SK-N-SH treated with all-trans-retinoic acid at 6 μM for 48 hours (cell line): ENCODE results near the gene HS6ST3.

Experiments used
- ATAC-seq: fragments of 200-7000 bp; cut with Tn5 transposase; 3 replicates; pipeline ENCODE4 v1.9.1; 2020; ENCODE audit warnings: mild to moderate bottlenecking, moderate library complexity
- ARNTL ChIP-seq: fragments of 450-650 bp; formaldehyde crosslinking; IDR thresholded peaks from 2 replicates; pipeline ENCODE4 v1.5.0; 2020; ENCODE audit warnings: low read depth, mild to moderate bottlenecking, moderate library complexity, borderline replicate concordance
- BACH2 ChIP-seq: fragments of 250-450 bp; sonication (Bioruptor Pico); IDR thresholded peaks from 2 replicates; pipeline ENCODE4 v1.9.0; 2021; ENCODE audit warnings: mild to moderate bottlenecking, borderline replicate concordance
- CSDC2 ChIP-seq: fragments of 250-450 bp; sonication (Bioruptor Pico); IDR thresholded peaks from 2 replicates; pipeline ENCODE4 v1.5.0; 2020; ENCODE audit warnings: mild to moderate bottlenecking, moderate library complexity
- ESRRG ChIP-seq: fragments of 250-450 bp; sonication (Bioruptor Pico); IDR thresholded peaks from 2 replicates; pipeline ENCODE4 v1.6.1; 2021; ENCODE audit warnings: mild to moderate bottlenecking
- GLIS3 ChIP-seq: fragments of 250-450 bp; sonication (Bioruptor Pico); IDR thresholded peaks from 2 replicates; pipeline ENCODE4 v1.5.0; 2020; ENCODE audit warnings: mild to moderate bottlenecking, moderate library complexity
- OSR1 ChIP-seq: fragments of 250-450 bp; sonication (Bioruptor Pico); IDR thresholded peaks from 2 replicates; pipeline ENCODE4 v1.8.0; 2022; ENCODE audit warnings: moderate library complexity, mild to moderate bottlenecking, inconsistent platforms
- PPARA ChIP-seq: fragments of 250-450 bp; sonication (Bioruptor Pico); IDR thresholded peaks from 2 replicates; pipeline ENCODE4 v1.5.0; 2020; ENCODE audit warnings: mild to moderate bottlenecking, borderline replicate concordance
- RARB ChIP-seq: fragments of 250-450 bp; sonication (Bioruptor Pico); IDR thresholded peaks from 2 replicates; pipeline ENCODE4 v1.8.0; 2021; ENCODE audit warnings: mild to moderate bottlenecking, moderate library complexity
- TCF4 ChIP-seq: fragments of 250-450 bp; sonication (Bioruptor Pico); IDR thresholded peaks from 2 replicates; pipeline ENCODE4 v1.8.0; 2021; ENCODE audit warnings: mild to moderate bottlenecking, moderate library complexity, borderline replicate concordance
- TOX ChIP-seq: fragments of 250-450 bp; sonication (Bioruptor Pico); IDR thresholded peaks from 2 replicates; pipeline ENCODE4 v1.8.0; 2021; ENCODE audit warnings: mild to moderate bottlenecking, moderate library complexity, borderline replicate concordance
- ZC3H10 ChIP-seq: fragments of 250-450 bp; sonication (Bioruptor Pico); IDR thresholded peaks from 2 replicates; pipeline ENCODE4 v1.5.1; 2021; ENCODE audit warnings: mild to moderate bottlenecking, moderate library complexity
- ZFP3 ChIP-seq: fragments of 250-450 bp; sonication (Bioruptor Pico); IDR thresholded peaks from 2 replicates; pipeline ENCODE4 v1.5.0; 2020; ENCODE audit warnings: mild to moderate bottlenecking, moderate library complexity
- ZFP30 ChIP-seq: fragments of 450-650 bp; formaldehyde crosslinking; IDR thresholded peaks from 2 replicates; pipeline ENCODE4 v1.5.0; 2022; ENCODE audit warnings: mild to moderate bottlenecking, moderate library complexity
- ZNF565 ChIP-seq: fragments of 450-650 bp; formaldehyde crosslinking; conservative IDR thresholded peaks from 2 replicates; pipeline ENCODE4 v1.5.0; 2020; ENCODE audit warnings: low read depth, mild to moderate bottlenecking, moderate library complexity
- ZNF70 ChIP-seq: fragments of 450-650 bp; formaldehyde crosslinking; IDR thresholded peaks from 2 replicates; pipeline ENCODE4 v1.5.0; 2020; ENCODE audit warnings: mild to moderate bottlenecking, moderate library complexity
- TF ChIP-seq, protein P1 (sequence below): fragments of 250-450 bp; sonication (Bioruptor Pico); IDR thresholded peaks from 2 replicates; pipeline ENCODE4 v1.5.0; 2020; ENCODE audit warnings: mild to moderate bottlenecking, moderate library complexity
- TF ChIP-seq, protein P2 (sequence below): fragments of 250-450 bp; sonication (Bioruptor Pico); IDR thresholded peaks from 2 replicates; pipeline ENCODE4 v1.5.1; 2021; ENCODE audit warnings: mild to moderate bottlenecking, moderate library complexity
- TF ChIP-seq, protein P3 (sequence below): fragments of 250-450 bp; sonication (Bioruptor Pico); IDR thresholded peaks from 2 replicates; pipeline ENCODE4 v1.5.1; 2020; ENCODE audit warnings: low read depth, mild to moderate bottlenecking, moderate library complexity
- TF ChIP-seq, protein P4 (sequence below): fragments of 250-450 bp; sonication (Bioruptor Pico); IDR thresholded peaks from 2 replicates; pipeline ENCODE4 v1.8.0; 2020; ENCODE audit warnings: mild to moderate bottlenecking, moderate library complexity, borderline replicate concordance
- TF ChIP-seq, protein P5 (sequence below): fragments of 250-450 bp; sonication (Bioruptor Pico); IDR thresholded peaks from 2 replicates; pipeline ENCODE4 v1.8.0; 2021; ENCODE audit warnings: low read depth, mild to moderate bottlenecking, moderate library complexity, borderline replicate concordance

Gene HS6ST3

DNA sequence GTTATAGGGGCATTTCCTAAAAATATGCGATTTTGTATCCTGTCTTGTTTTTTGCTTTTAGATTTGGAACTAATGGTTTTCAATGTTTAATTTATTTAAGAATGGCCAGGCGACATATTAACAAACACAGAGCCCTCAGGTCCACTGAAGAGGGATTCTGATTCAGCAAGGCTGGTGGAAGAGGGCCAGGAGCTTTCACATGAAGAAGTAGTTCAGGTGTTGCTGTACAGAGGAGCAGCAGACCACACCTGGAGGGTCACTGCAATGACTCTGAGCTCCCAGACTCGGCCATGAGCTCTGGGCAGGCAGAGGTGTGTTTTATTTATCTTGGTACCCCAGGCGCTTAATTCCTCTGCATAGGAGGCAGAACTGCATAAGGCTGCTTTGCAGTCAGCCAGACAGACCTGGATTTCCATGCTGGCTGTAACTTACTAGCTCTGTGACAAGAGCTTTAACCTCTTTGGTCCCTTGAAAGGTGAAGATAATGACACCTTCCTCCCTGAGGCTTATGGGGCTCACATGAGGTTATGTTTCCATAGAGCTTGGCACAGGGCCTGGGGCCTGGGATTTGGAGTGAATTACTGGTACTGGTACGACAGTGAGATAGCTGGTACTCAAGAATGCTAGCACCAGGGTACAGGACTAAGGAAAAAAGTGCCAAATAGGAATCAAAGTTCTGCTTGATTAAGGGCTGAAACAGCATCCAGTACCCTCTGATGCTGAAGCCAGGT lies 719.6 kb downstream of the HS6ST3 start:
- no peak for ATAC-seq
- no peak for TF ChIP-seq BACH2 (CRISPR knock-in tag)
- TF ChIP-seq, protein P1, sequence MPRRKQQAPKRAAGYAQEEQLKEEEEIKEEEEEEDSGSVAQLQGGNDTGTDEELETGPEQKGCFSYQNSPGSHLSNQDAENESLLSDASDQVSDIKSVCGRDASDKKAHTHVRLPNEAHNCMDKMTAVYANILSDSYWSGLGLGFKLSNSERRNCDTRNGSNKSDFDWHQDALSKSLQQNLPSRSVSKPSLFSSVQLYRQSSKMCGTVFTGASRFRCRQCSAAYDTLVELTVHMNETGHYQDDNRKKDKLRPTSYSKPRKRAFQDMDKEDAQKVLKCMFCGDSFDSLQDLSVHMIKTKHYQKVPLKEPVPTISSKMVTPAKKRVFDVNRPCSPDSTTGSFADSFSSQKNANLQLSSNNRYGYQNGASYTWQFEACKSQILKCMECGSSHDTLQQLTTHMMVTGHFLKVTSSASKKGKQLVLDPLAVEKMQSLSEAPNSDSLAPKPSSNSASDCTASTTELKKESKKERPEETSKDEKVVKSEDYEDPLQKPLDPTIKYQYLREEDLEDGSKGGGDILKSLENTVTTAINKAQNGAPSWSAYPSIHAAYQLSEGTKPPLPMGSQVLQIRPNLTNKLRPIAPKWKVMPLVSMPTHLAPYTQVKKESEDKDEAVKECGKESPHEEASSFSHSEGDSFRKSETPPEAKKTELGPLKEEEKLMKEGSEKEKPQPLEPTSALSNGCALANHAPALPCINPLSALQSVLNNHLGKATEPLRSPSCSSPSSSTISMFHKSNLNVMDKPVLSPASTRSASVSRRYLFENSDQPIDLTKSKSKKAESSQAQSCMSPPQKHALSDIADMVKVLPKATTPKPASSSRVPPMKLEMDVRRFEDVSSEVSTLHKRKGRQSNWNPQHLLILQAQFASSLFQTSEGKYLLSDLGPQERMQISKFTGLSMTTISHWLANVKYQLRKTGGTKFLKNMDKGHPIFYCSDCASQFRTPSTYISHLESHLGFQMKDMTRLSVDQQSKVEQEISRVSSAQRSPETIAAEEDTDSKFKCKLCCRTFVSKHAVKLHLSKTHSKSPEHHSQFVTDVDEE (CRISPR knock-in tag): no peak
- TF ChIP-seq ZC3H10 (CRISPR knock-in tag): no peak
- no peak for TF ChIP-seq ZFP3 (CRISPR knock-in tag)
- TF ChIP-seq RARB (CRISPR knock-in tag): no peak
- TF ChIP-seq, protein P2, sequence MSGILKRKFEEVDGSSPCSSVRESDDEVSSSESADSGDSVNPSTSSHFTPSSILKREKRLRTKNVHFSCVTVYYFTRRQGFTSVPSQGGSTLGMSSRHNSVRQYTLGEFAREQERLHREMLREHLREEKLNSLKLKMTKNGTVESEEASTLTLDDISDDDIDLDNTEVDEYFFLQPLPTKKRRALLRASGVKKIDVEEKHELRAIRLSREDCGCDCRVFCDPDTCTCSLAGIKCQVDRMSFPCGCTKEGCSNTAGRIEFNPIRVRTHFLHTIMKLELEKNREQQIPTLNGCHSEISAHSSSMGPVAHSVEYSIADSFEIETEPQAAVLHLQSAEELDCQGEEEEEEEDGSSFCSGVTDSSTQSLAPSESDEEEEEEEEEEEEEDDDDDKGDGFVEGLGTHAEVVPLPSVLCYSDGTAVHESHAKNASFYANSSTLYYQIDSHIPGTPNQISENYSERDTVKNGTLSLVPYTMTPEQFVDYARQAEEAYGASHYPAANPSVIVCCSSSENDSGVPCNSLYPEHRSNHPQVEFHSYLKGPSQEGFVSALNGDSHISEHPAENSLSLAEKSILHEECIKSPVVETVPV (CRISPR knock-in tag): no peak
- TF ChIP-seq CSDC2: no peak
- TF ChIP-seq ZNF70 (CRISPR knock-in tag): no peak
- TF ChIP-seq ZFP30 (CRISPR knock-in tag): no peak
- no peak for TF ChIP-seq ESRRG (CRISPR knock-in tag)
- TF ChIP-seq OSR1 (CRISPR knock-in tag): no peak
- TF ChIP-seq TCF4 (CRISPR knock-in tag): no peak

DNA sequence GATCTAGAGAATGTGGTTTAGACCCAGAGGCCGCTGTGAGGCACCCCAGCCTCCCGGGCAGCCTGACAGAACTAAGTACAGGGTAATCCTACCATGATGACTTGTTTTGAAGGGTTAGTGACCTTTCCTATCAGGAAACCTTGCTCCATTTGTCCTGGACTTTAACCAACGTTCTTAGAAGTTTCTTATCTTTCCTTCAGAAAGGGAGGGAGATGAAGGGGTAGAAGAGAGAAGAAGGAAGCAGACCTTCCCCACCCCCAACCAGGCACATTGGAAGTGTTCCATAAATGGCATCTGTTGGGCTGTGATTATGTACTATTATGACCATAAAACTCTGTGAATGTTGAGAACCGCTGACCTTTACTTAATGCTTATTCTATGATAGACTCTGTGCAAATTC lies 720.2 kb downstream of the HS6ST3 start:
- TF ChIP-seq ESRRG (CRISPR knock-in tag) (no peak), TOX (CRISPR knock-in tag) (no peak), ZNF70 (CRISPR knock-in tag) (no peak), BACH2 (CRISPR knock-in tag) (no peak), ARNTL (CRISPR knock-in tag) (no peak)
- TF ChIP-seq, protein P3, sequence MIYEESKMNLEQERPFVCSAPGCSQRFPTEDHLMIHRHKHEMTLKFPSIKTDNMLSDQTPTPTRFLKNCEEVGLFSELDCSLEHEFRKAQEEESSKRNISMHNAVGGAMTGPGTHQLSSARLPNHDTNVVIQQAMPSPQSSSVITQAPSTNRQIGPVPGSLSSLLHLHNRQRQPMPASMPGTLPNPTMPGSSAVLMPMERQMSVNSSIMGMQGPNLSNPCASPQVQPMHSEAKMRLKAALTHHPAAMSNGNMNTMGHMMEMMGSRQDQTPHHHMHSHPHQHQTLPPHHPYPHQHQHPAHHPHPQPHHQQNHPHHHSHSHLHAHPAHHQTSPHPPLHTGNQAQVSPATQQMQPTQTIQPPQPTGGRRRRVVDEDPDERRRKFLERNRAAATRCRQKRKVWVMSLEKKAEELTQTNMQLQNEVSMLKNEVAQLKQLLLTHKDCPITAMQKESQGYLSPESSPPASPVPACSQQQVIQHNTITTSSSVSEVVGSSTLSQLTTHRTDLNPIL (CRISPR knock-in tag): no peak
- TF ChIP-seq, protein P4, sequence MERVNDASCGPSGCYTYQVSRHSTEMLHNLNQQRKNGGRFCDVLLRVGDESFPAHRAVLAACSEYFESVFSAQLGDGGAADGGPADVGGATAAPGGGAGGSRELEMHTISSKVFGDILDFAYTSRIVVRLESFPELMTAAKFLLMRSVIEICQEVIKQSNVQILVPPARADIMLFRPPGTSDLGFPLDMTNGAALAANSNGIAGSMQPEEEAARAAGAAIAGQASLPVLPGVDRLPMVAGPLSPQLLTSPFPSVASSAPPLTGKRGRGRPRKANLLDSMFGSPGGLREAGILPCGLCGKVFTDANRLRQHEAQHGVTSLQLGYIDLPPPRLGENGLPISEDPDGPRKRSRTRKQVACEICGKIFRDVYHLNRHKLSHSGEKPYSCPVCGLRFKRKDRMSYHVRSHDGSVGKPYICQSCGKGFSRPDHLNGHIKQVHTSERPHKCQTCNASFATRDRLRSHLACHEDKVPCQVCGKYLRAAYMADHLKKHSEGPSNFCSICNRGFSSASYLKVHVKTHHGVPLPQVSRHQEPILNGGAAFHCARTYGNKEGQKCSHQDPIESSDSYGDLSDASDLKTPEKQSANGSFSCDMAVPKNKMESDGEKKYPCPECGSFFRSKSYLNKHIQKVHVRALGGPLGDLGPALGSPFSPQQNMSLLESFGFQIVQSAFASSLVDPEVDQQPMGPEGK (CRISPR knock-in tag): no peak
- TF ChIP-seq, all 23 proteins: peak for 0
- no peak for ATAC-seq

DNA sequence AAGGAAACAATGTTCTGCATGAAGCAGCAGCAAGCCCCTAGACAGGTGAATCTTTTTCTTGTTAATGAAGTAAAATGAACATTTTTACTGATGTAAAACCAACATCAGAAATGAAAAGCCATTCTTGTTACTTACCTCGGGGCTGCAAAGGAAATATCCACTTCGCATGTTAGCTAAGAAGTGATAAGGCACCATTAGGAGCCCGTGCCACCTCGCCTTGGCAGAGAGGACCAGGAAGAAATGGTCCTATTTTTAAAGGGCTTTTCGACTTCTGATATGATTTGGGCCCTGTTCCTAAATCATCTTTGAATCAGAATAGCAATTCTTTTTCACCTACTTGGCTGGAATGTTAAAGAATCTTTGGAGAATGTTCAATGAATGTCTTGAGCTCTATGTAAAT lies 721.1 kb downstream of the HS6ST3 start:
- ATAC-seq: no peak
- no peak for TF ChIP-seq BACH2 (CRISPR knock-in tag)
- no peak for TF ChIP-seq TCF4 (CRISPR knock-in tag)
- no peak for TF ChIP-seq ARNTL (CRISPR knock-in tag)
- TF ChIP-seq, protein P5, sequence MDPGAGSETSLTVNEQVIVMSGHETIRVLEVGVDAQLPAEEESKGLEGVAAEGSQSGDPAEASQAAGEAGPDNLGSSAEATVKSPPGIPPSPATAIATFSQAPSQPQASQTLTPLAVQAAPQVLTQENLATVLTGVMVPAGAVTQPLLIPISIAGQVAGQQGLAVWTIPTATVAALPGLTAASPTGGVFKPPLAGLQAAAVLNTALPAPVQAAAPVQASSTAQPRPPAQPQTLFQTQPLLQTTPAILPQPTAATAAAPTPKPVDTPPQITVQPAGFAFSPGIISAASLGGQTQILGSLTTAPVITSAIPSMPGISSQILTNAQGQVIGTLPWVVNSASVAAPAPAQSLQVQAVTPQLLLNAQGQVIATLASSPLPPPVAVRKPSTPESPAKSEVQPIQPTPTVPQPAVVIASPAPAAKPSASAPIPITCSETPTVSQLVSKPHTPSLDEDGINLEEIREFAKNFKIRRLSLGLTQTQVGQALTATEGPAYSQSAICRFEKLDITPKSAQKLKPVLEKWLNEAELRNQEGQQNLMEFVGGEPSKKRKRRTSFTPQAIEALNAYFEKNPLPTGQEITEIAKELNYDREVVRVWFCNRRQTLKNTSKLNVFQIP (CRISPR knock-in tag): no peak
- TF ChIP-seq GLIS3 (CRISPR knock-in tag): no peak
- no peak for TF ChIP-seq RARB (CRISPR knock-in tag)
- TF ChIP-seq, protein P3 (CRISPR knock-in tag): no peak
- TF ChIP-seq CSDC2: no peak
- TF ChIP-seq ZNF565 (CRISPR knock-in tag): no peak
- no peak for TF ChIP-seq ZFP3 (CRISPR knock-in tag)
- no peak for TF ChIP-seq ZNF70 (CRISPR knock-in tag)
- TF ChIP-seq ESRRG (CRISPR knock-in tag): no peak
- no peak for TF ChIP-seq PPARA (CRISPR knock-in tag)
